Measurements from ENCODE around the gene MXD3. TPM values are rescaled to one million over a fixed set of nuclear protein-coding genes. Genes with fewer than 3 reads are reported as not detected.

MXD3 gene
- total RNA-seq, 2 donors from 2014 or later = 8.3 to 12.9 TPM

DNA sequence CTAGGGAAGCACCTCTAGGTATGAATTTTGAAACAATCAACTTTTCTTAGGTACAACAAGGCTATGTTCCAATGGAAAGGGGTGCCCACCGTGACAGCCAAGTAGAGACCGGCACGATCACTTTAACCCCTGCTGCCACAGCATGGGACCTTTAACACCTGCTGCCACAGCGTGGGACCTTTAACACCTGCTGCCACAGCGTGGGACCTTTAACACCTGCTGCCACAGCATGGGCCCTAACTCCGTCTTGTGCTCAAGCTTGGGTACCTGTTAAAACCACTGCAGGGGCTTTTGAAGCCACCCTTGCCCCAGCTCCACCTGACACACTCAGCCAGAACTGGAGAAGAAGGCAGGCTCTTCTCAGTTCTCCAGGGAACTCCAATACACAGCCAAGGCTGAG lies 18.2 kb upstream of the MXD3 start:
- intact Hi-C loops (cut with DNase I, micrococcal nuclease) = no loop called here
- DNase-seq (no peak), ATAC-seq (no peak)

DNA sequence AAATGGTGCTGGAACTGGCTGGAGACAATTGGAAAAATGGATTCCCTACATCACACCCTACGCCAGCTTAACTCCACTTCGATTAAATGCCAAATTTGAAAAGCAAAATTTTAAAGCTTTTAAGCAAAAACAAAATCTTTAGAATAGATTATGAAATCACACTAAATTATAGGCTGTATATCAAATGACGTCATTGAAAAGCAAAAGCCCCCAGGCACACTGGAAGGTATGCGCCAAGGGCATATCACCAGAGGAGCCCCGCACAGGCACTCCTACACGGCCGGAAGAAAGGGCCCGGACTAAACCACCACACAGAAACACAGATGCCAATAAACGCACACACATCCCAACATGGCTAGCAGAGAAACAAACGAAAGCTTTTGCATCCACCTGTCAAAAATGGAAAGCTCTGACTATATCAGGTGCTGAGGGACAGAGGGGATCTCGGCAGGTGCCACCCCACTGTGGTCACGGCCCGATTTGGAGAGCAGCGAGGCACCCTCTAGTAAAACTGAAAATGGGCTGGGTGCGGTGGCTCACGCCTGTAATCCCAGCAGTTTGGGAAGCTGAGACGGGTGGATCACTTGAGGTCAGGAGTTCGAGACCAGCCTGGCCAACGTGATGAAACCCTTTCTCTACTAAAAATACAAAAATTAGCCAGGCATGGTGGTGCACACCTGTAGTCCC lies 17.0 kb upstream of the MXD3 start:
- DNase-seq (no peak), ATAC-seq (no peak)
- intact Hi-C loops (cut with DNase I, micrococcal nuclease) = no loop called here

DNA sequence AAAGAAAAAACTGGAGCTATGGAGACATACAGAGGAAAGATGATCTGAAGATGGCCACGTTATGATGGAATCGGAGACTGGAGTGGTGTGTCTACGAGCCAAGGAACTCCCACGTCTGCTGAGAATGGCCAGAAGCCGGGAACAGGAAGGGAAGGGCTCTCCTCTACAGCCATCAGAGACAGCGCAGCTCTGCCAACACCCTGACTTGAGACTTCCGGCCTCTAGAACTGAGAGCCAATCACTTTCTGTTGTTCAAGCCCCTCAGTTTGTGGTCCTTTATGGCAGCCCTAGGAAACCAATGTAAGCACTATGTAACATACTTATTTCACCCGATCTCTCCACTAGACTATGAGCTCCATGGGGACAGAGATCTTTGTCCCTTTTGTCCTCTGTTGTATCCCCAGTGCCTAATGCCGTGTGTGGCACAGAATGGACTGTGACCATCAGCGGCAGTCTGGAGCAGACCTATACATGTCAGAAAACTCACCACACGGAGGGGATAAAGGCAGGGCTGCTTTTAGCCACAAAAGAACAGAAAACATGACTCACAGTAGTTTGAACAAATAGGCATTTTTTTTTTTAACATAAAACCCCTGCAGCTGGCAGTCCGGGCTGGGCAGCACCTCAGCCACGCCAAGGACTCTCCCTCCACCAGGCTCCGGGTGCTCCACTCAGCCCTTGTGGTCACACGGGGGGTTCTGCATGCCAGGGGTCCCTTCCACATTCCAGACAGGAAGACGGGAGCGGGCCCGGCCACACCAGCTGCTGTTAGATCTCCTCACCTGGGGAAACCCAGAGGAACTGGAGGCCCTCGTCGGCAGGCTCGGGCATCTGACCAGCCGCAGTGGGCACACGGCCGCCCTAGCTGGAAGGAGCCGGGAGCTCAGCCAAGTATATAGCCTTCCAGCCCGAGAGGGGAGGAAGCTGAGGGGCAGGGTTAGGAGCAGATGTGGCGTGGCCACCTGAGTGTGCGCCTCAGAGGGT lies 16.1 kb upstream of the MXD3 start:
- DNase-seq (no peak), ATAC-seq (peak; percentile 15)
- intact Hi-C loops (cut with DNase I, micrococcal nuclease) = no loop called here

DNA sequence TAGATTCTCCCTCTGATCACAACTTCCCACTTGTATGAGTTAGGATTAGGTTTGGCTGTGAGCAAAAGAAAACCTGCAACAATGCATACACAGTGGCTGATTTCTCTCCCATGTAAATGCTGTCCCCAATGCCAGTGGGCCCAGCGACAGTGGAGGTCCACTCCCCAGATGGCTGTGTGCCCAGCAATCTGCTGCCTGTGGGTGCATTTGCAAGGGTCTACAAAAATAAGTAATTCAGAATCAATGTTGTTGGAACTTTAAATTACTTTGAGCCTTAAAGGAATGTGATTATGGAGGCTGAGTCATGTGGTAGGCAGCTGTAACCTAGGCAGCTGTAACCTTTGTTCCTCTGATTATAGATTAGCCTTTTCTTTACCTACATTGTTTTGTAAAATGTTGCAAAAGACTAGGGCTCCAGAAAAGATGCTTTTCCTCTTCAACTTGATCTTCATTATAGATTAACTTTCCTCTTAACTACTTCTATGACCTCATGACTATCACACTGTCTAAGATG lies 14.2 kb upstream of the MXD3 start:
- intact Hi-C loops (cut with DNase I, micrococcal nuclease) = no loop called here
- ATAC-seq (peak; percentile 80), DNase-seq (no peak)

DNA sequence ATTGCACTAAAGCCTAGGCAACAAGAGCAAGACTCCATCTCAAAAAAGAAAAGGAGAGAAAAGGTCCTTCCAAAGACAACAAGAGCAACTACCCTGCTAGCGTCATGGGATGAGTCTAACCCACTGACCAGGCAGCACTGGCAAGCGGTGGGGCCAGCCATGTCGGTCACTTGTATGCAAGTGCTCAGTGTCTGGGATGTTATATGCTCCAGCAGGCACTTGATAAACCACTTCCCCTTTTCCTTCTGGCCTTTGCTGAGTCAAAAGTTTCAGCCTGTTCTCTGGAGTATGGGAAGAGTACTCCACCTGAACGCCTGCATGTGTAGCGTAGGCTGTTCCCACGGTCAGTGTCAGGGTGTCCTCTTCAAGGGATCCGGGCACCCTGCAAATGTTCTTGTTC lies 9.2 kb upstream of the MXD3 start:
- intact Hi-C loops (cut with DNase I, micrococcal nuclease) = no loop called here
- DNase-seq (peak in 1 of 2 donors; percentile 27), ATAC-seq (no peak)

DNA sequence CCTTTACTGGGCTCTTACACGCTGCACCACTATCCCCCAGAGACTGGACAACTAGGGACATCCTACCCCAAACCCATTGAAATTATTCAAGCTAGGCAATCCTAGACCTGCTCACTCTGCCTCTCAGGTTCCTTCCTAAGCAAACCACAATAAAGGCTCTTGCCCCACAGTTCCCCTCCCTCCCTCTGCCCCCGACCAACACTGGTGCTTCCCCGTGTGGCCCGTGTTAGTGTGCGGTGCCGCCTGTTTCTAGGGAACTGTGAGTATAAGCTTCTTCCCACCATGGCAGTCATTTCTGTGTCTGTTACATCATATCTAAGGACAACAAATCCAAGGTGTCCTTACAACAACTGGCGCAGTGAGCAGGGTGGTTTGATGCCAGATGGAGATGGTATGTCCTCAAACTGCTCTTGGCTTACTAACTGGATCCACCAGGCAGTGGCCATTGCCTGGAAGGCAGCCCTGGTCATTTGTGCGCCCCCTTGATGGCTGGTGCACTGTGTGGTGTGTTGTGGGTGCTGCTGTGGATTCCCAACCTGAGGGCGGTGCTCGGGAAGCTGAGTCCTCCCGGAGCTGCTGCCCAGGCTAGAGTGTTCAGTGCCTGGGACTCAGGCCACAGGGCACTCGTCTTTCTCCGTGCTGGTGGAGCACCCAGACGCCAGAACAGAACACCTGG lies 8.4 kb upstream of the MXD3 start:
- DNase-seq (no peak), ATAC-seq (no peak)
- intact Hi-C loops (cut with DNase I, micrococcal nuclease) = loop anchor here in 1 of 2 donors (5.0 to 10.0 kb wide), 2 partner anchors 45 to 132 kb away; no protein-coding TSS in a partner anchor

DNA sequence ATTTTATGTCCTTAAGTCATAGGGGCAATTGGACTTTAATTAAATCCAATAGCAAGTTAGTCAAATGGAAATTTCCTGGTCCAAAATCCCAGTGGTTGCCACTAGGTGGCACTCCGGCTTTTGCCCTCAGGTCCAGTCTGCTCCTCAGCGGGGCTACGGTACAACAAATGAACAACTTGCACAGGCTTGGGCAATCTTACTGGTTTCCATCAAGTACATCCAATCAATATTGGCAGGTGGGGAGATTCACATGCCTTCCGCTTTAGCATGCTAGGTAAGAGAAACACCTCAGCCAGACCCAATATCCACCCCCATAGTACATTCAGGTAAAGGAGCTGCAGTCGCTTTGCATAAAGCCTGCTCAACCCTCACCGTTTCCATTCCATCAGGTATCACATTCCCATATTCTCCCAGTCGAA lies 6.3 kb upstream of the MXD3 start:
- peak; percentile 74 to 85 for DNase-seq
- peak; percentile 69 for ATAC-seq
- intact Hi-C loops (cut with DNase I, micrococcal nuclease) = loop anchor here in 1 of 2 donors (5.0 to 10.0 kb wide), 2 partner anchors 47 to 134 kb away; no protein-coding TSS in a partner anchor

DNA sequence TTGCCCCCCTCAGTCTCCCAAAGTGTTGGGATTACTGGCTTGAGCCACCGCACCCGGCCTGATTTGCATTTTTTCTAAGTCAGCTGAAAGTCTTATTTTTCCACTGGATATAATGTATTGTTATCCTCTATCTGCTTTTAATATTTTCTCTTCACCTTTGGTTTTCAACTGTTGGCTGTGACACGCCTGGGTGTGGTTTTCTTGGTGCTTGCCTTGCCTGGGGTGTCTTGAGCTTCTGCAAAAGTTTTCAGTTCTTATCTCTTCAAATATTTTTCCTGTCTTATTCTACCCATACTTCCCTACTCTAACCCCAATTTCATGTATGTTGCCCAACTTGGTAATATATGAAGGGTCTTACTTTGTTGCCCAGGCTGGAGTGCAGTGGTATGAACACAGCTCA lies 4.3 kb upstream of the MXD3 start:
- ATAC-seq (no peak), DNase-seq (no peak)
- intact Hi-C loops (cut with DNase I, micrococcal nuclease) = loop anchor here in 1 of 2 donors (5.0 to 10.0 kb wide), 2 partner anchors 49 to 136 kb away; no protein-coding TSS in a partner anchor

DNA sequence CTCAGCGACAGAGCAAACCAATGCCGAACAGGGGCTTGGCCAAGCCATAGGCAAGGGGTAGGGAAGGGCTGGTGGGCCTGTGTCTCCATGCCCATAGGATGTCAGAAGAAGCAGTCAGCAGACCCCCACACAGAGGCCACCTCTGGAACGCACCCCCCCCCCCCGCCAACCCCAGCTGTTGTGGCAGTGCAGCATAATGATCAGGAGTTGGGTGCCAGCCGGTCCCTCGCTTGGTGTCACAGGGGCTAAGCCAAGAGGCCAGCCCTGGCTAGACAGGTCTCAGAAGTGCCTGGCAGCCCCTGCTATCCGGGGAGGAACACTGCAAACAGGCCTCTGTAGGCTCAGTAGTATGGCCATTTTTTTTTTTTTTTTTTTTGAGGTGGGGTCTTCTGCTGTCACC lies 3.7 kb upstream of the MXD3 start:
- intact Hi-C loops (cut with DNase I, micrococcal nuclease) = loop anchor here in 1 of 2 donors (5.0 to 10.0 kb wide), 2 partner anchors 49 to 137 kb away; no protein-coding TSS in a partner anchor
- DNase-seq (peak in 1 of 2 donors; percentile 19), ATAC-seq (no peak)

DNA sequence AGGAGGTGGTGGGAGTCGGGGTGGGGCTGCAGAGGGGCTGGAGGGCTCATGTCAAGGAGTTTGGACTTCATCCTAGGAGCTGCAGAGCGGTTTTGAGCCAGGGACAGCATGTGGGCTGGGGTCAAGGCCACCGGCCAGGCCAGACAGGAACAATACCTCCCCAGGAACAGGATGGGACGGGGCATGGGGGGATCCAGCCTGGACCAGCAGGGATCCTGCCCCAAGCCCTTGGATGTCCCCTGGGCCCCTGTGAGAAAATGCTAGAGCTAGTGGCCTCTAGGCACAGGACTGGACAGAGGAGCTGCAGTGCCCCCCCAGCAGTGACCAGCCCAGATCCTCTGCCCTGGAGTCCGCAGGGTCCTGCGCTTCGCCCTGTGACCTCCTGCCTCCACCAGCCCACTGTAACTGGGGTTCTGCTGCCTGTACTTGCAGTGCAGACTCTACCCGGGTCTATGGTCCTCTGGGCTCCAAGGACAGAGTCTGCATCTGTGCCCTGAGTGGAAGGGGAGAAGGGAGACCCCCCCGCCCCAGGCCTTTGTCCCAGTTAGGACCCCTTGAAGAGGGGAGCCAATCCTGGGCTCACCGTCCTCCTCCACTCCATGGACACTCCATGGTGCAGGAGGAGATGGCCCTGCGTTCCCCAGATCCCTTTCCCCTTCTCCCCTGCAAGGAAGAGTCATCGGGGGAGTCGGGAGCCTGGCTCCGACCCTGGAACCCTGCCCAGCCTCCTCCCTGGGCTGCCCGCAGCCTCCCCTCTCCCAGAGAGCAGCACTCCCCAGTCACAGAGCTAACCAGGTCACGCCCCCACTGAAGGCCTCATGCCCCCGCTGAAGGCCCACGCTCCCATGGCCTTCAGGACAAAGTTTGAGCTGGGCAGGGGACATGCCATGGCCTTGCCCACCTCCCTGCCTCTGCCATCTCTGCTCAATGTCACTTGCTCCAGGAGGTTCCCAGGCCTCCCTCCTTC lies 3.0 kb upstream of the MXD3 start:
- intact Hi-C loops (cut with DNase I, micrococcal nuclease) = loop anchor here in 1 of 2 donors (5.0 to 10.0 kb wide), 2 partner anchors 50 to 138 kb away; no protein-coding TSS in a partner anchor
- DNase-seq (peak in 1 of 2 donors; percentile 22), ATAC-seq (no peak)

DNA sequence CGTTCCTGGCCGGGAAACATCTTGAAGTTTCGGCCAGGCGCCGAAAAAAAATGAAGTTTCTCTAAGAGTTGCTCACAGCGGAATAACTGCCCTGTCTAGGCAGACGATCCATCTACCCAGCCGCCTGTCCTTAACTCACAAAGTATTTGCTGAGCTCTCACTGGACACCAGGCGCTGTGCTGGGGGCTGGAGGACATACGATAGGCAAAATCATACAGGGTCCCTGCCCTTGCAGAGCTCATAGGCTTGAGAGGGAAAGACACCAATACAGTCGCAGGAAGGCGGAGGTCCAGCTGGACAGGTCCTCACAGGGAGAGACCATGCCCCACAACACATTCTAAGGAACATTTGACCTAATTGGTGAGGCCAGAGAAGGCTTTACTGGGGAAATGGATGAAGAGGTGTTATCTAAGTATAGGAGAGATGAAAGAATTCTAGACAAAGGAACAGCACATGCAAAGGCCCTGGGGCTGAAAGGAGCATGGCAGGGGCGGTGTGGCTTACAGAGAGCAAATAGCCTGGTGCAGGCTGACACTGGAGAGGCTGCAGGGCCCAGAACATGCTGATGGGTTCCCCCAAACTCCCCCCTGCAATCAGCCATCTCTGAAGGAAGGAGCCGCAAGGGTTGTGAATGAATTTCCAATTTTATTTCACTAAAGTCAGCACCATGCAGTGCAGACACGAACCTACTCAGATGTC lies 2.0 kb upstream of the MXD3 start:
- ATAC-seq (no peak), DNase-seq (peak in 1 of 2 donors; percentile 23)
- intact Hi-C loops (cut with DNase I, micrococcal nuclease) = loop anchor here in 1 of 2 donors (10.0 kb wide), 1 partner anchor 51 kb away; no protein-coding TSS in a partner anchor

DNA sequence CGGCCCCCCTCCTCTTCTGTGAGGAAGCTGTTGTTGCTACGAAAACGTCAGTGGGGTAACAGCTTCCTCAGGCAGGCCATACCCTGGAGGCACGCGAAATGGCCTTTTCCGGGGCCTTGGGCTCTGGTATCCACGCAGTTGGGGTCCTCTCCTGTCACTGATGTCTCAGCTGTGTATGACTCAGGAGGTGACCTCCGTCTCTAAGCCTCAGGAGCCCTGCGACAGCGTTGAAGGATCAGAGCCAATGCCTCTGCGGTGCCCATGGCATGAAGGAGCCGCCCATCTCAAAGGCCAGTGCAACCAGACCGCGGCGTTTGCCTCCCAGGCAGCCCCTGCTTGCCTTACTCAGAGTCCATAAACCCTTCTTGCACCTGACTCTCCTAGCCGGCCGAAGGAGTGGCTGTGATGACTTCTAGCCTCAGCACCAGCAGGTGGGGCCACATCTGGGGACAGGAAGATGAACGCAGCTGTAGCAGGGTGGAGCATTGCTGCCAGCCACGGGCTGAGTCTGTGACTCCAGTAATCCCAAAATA lies 1.0 kb upstream of the MXD3 start:
- ATAC-seq = peak; percentile 48
- intact Hi-C loops (cut with DNase I, micrococcal nuclease) = loop anchor here in 1 of 2 donors (10.0 kb wide), 1 partner anchor 52 kb away; no protein-coding TSS in a partner anchor

DNA sequence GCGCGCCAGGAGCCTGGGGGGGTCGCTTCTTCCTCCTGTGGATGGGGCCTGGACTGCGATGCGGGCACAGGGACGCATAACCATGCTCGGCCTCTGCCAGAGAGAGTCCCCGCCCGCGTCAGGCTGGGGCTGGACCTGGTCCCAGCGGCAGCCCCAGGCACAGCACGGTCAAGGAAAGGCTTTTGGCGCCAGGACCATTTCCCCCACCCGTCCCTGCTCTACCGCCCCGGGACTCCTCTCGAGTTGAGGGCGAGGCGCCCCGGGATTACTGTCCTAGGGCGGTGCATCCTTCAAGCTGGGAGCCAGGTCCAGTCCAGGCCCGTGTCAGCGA lies 341 bp downstream of the MXD3 start:
- peak; percentile 9 for ATAC-seq
- peak in 1 of 2 donors; percentile 38 for DNase-seq
- intact Hi-C loops (cut with DNase I, micrococcal nuclease) = loop anchor here in 1 of 2 donors (10.0 kb wide), 1 partner anchor 53 kb away; no protein-coding TSS in a partner anchor

More for the DNA sequence above, 1.0 kb upstream of the MXD3 start:
- peak; percentile 66 to 76 for DNase-seq

DNA sequence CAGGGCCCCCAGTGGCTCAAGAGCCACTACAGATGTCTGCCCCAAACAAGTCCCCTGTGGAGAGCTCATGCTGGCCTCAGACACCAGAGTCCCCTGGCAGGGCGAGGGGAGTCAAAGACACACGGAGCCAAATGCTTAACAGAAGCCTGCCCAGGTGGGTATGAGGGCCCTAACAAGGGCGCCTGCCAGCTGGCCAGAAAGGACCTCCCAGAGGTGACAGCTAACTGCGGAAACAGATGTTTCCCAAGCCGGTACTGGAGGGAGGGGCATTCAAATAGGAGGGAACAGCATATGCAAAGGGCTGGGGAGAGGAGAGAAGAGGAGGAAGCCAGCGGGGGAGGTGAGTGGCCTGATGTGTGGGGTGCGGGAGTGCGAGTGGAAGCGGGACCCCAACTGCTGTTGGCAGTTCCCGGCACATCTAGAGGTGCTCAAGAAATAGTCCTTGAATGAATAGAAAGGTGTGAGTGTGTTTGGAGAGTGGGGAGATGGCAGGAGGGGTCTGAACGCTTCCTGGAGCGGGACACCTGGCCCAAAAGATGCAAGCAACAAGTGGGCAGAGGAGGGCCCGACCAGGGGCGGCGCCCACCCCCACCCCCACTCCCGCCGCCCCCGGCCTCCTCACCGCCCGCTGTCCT lies 824 bp downstream of the MXD3 start:
- peak; percentile 37 to 71 for DNase-seq
- intact Hi-C loops (cut with DNase I, micrococcal nuclease) = loop anchor here in 1 of 2 donors (10.0 kb wide), 1 partner anchor 54 kb away; no protein-coding TSS in a partner anchor
- ATAC-seq = peak; percentile 14

DNA sequence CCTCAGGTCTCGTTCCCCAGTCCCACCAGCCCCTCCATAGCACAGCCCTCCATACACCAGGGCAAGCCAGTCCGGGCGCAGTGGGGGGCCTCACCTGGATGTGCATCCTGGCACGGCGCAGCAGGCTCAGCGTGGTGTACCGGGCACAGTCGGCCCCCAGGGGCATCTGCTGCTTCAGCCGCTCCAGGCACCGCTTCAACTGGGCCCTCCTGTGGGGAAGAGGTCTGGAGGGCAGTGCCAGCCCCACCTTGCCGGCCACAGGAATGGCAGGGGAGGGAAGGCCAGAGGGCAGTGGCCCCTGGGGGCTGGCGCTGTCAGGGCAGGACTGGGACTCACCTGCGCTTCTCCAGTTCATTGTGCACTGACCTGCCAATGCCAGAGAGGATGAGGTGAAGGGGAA lies 1.4 kb downstream of the MXD3 start:
- peak in 1 of 2 donors; percentile 34 for DNase-seq
- ATAC-seq = no peak
- intact Hi-C loops (cut with DNase I, micrococcal nuclease) = loop anchor here in 1 of 2 donors (10.0 kb wide), 1 partner anchor 54 kb away; no protein-coding TSS in a partner anchor

Data from left colon (tissue), 2 donors.